OCI-LY3 (cell line): ENCODE measurements around the gene XXYLT1.

Source experiments
- H2AFZ ChIP-seq: fragments of 200-600, 300-600 bp; shearing (Covaris generic); 2 replicates; pipeline ENCODE4 v1.6.0; 2014; ENCODE audit warnings: antibody characterized with exemption, low read depth, low read length
- H3K27ac ChIP-seq: fragments of 200-600, 300-600 bp; sonication (generic); 2 replicates; pipeline ENCODE4 v1.5.1; 2014; ENCODE audit warnings: mild to moderate bottlenecking, low read length, moderate library complexity, mixed read lengths
- H3K27me3 ChIP-seq: fragments of 200-600, 300-600 bp; sonication (generic); 2 replicates; pipeline ENCODE4 v1.6.1; 2014; ENCODE audit warnings: low read depth, low read length, mixed read lengths
- H3K36me3 ChIP-seq: fragments of 200-600, 300-600 bp; sonication (generic); replicated peaks from 2 replicates; pipeline ENCODE3; 2014; ENCODE audit warnings: low read depth, low read length, mixed read lengths
- H3K4me1 ChIP-seq: fragments of 300-600, 200-600 bp; sonication (generic); 2 replicates; pipeline ENCODE4 v1.6.1; 2014; ENCODE audit warnings: low read length, mixed read lengths
- H3K4me2 ChIP-seq: fragments of 200-600, 300-600 bp; sonication (generic); 2 replicates; pipeline ENCODE4 v1.6.1; 2014; ENCODE audit warnings: low read length, mixed read lengths
- H3K4me3 ChIP-seq: fragments of 300-600, 200-600 bp; sonication (generic); 2 replicates; pipeline ENCODE4 v1.5.1; 2014; ENCODE audit warnings: antibody characterized with exemption, mild to moderate bottlenecking, low read length, moderate library complexity
- H3K79me2 ChIP-seq: fragments of 300-600, 200-600 bp; shearing (Covaris generic); 2 replicates; pipeline ENCODE4 v1.6.1; 2014; ENCODE audit warnings: mild to moderate bottlenecking, low read length, mixed read lengths
- H3K9ac ChIP-seq: fragments of 300-600, 200-600 bp; shearing (Covaris generic); 2 replicates; pipeline ENCODE4 v1.6.0; 2014; ENCODE audit warnings: mild to moderate bottlenecking, low read length, moderate library complexity
- H3K9me3 ChIP-seq: fragments of 200-600, 300-600 bp; shearing (Covaris generic); 2 replicates; pipeline ENCODE4 v1.6.1; 2014; ENCODE audit warnings: low read length, mixed read lengths; ENCODE audit not compliant: insufficient read depth
- H4K20me1 ChIP-seq: fragments of 200-600, 300-600 bp; sonication (generic); 2 replicates; pipeline ENCODE4 v1.6.1; 2016; ENCODE audit warnings: low read length, mixed read lengths; ENCODE audit not compliant: insufficient read depth
- CTCF ChIP-seq: fragments of 200-600, 300-600 bp; sonication (generic); IDR thresholded peaks from 2 replicates; pipeline ENCODE4 v1.5.1; 2014; ENCODE audit warnings: antibody characterized with exemption, low read length, low read depth
- EZH2phosphoT487 ChIP-seq: fragments of 200-600 bp; shearing (Covaris generic); IDR thresholded peaks from 2 replicates; pipeline ENCODE4 v1.6.1; 2018; ENCODE audit warnings: antibody characterized with exemption, mixed run types, low read depth

The XXYLT1 gene

GRCh38 chr3:195043607-195044339, 227.2 kb downstream of the XXYLT1 start:
- H3K9ac ChIP-seq, result no peak overlapping the region
- H3K27me3 ChIP-seq, result 0 out of 2 replicates have a peak, but pooled peaks cover 8% of the 10 kb centered on the region
- no peak overlapping the region for H2AFZ ChIP-seq
- no peaks in the 10 kb centered on the region for H3K9me3 ChIP-seq
- no peaks in the 10 kb centered on the region for H3K79me2 ChIP-seq
- H3K27ac ChIP-seq, result no peak overlapping the region
- peaks cover 40% of the 10 kb centered on the region for H3K4me1 ChIP-seq
- no peaks in the 10 kb centered on the region for H4K20me1 ChIP-seq
- H3K4me2 ChIP-seq, result peak overlapping the region; percentile 74; the same call in 1 of the 2 replicates
- H3K4me3 ChIP-seq, result no peak overlapping the region
- no peak for TF ChIP-seq EZH2phosphoT487
- TF ChIP-seq CTCF, result no peak
- H3K36me3 ChIP-seq, result no peaks in the 10 kb centered on the region

GRCh38 chr3:195042743-195043606, 228.0 kb downstream of the XXYLT1 start:
- Histone ChIP-seq H3K9me3 (no peaks in the 10 kb centered on the region), H3K36me3 (no peaks in the 10 kb centered on the region), H3K4me3 (peak overlapping the region; percentile 64), H3K9ac (0 out of 2 replicates have a peak overlapping the region, but pooled peaks have one; percentile 24), H2AFZ (peak overlapping the region; percentile 76; the same call in 1 of the 2 replicates), H3K27ac (no peak overlapping the region), H3K4me2 (peak overlapping the region; percentile 74), H4K20me1 (no peaks in the 10 kb centered on the region), H3K4me1 (peaks cover 40% of the 10 kb centered on the region), H3K79me2 (no peaks in the 10 kb centered on the region), H3K27me3 (0 out of 2 replicates have a peak, but pooled peaks cover under 1% of the 10 kb centered on the region)
- no peak for TF ChIP-seq CTCF

GRCh38 chr3:195041871-195042742, 228.9 kb downstream of the XXYLT1 start:
- Histone ChIP-seq H3K9me3 (no peaks in the 10 kb centered on the region), H3K4me3 (peak overlapping the region; percentile 64), H3K4me2 (peak overlapping the region; percentile 74), H3K27ac (no peak overlapping the region), H3K4me1 (peaks cover 40% of the 10 kb centered on the region), H3K36me3 (no peaks in the 10 kb centered on the region), H4K20me1 (no peaks in the 10 kb centered on the region), H3K9ac (0 out of 2 replicates have a peak overlapping the region, but pooled peaks have one; percentile 24), H3K79me2 (no peaks in the 10 kb centered on the region), H3K27me3 (no peaks in the 10 kb centered on the region), H2AFZ (peak overlapping the region; percentile 76; the same call in 1 of the 2 replicates)
- TF ChIP-seq EZH2phosphoT487 (no peak), CTCF (no peak)
